Left ventricle myocardium inferior (tissue), 1 donor: ENCODE results near the gene ERCC5. TPM values are rescaled to one million over a fixed set of nuclear protein-coding genes. Genes with fewer than 3 reads are reported as not detected.

Experiments
- DNase-seq: peaks from one replicate; pipeline ENCODE4 v3.0.0-alpha.2; 2020
- H3K27ac ChIP-seq: fragments of 200-600 bp; replicated peaks from 2 replicates; pipeline ENCODE4 v1.8.0; 2021
- H3K27me3 ChIP-seq: fragments of 200-600 bp; 2 replicates; pipeline ENCODE4 v1.8.0; 2021; ENCODE audit warnings: low read depth
- H3K36me3 ChIP-seq: fragments of 200-600 bp; 2 replicates; pipeline ENCODE4 v1.8.0; 2021
- H3K4me1 ChIP-seq: fragments of 200-600 bp; 2 replicates; pipeline ENCODE4 v1.8.0; 2021
- H3K4me3 ChIP-seq: fragments of 200-600 bp; 2 replicates; pipeline ENCODE4 v1.8.0; 2021; ENCODE audit warnings: mild to moderate bottlenecking, moderate library complexity
- H3K9me3 ChIP-seq: fragments of 200-600 bp; replicated peaks from 2 replicates; pipeline ENCODE4 v1.8.0; 2021
- CTCF ChIP-seq: fragments of 200-600 bp; IDR thresholded peaks from 2 replicates; pipeline ENCODE4 v1.8.0; 2021; ENCODE audit warnings: antibody characterized with exemption, mild to moderate bottlenecking, borderline replicate concordance
- intact Hi-C: fragments of 100-400 bp; cut with micrococcal nuclease; formaldehyde crosslinking; loops from one replicate; pipeline ENCODE4 v1.11.0; 2022
- total RNA-seq: library from RNA; stranded (reverse); fragmentation: NEBNext Ultra II Directional; extraction: Animal tissue kit (Norgen Biotek cat#: 25700); gene quantifications from one replicate; pipeline ENCODE4 v1.2.1, GENCODE V29; 2021
- donor health status: DM: no; HTN: yes; CAD: no; lungs with severe emphysema.

ERCC5 gene
- total RNA-seq, 1 donor from 2014 or later, result 30.4 TPM

DNA sequence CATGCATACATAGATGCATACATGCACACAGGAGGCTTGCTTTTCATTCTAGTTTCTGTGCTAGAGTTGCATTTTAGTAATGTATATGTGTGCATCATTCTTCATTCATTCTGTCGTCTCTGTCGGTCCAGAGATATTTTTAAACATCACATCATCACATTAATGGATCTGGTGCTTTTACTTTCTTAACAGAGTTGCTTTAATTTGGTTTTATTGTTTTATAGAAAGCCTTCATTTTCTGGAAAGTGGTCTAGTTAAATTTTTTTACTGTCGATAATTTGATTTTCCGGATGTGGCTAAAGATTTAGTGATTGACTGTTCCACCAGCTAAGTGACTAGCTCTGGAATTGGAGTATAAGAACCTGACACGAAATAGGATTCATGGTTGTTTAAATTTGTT is 30.0 kb upstream of the ERCC5 start:
- Histone ChIP-seq H3K4me1 (peaks cover 36% of the 10 kb centered on the region), H3K27me3 (no peaks in the 10 kb centered on the region), H3K36me3 (peaks cover 67% of the 10 kb centered on the region), H3K27ac (no peak overlapping the region), H3K4me3 (no peak overlapping the region), H3K9me3 (peaks cover 12% of the 10 kb centered on the region)
- no peak for DNase-seq
- TF ChIP-seq CTCF, result no peak
- intact Hi-C loops, result no loop called here

- Histone ChIP-seq H3K4me3 (no peak overlapping the region), H3K27ac (no peak overlapping the region), H3K36me3 (peaks cover 67% of the 10 kb centered on the region), H3K4me1 (peaks cover 36% of the 10 kb centered on the region), H3K9me3 (peaks cover 2% of the 10 kb centered on the region), H3K27me3 (no peaks in the 10 kb centered on the region)
- intact Hi-C loops, result no loop called here
- TF ChIP-seq CTCF, result no peak
- no peak for DNase-seq
Observed at GRCh38 chr13:102816708-102817107, 29.1 kb upstream of the ERCC5 start.

GRCh38 chr13:102817241-102817640 is 28.6 kb upstream of the ERCC5 start:
- no peak overlapping the region for H3K27ac ChIP-seq
- H3K4me1 ChIP-seq, result peaks cover 34% of the 10 kb centered on the region
- no peaks in the 10 kb centered on the region for H3K9me3 ChIP-seq
- no peak for DNase-seq
- H3K4me3 ChIP-seq, result no peak overlapping the region
- no peaks in the 10 kb centered on the region for H3K27me3 ChIP-seq
- intact Hi-C loops, result no loop called here
- H3K36me3 ChIP-seq, result peaks cover 67% of the 10 kb centered on the region
- TF ChIP-seq CTCF, result no peak

GRCh38 chr13:102817907-102818306 is 27.9 kb upstream of the ERCC5 start:
- Histone ChIP-seq H3K4me1 (peaks cover 27% of the 10 kb centered on the region), H3K4me3 (no peak overlapping the region), H3K9me3 (no peaks in the 10 kb centered on the region), H3K36me3 (peaks cover 72% of the 10 kb centered on the region), H3K27ac (no peak overlapping the region), H3K27me3 (no peaks in the 10 kb centered on the region)
- no peak for TF ChIP-seq CTCF
- intact Hi-C loops, result no loop called here
- no peak for DNase-seq

- Histone ChIP-seq H3K27ac (no peak overlapping the region), H3K27me3 (no peaks in the 10 kb centered on the region), H3K4me1 (no peaks in the 10 kb centered on the region), H3K4me3 (no peak overlapping the region), H3K36me3 (peaks cover 76% of the 10 kb centered on the region), H3K9me3 (peaks cover 4% of the 10 kb centered on the region)
- intact Hi-C loops, result no loop called here
- no peak for TF ChIP-seq CTCF
- DNase-seq, result no peak
Observed at GRCh38 chr13:102825400-102825799, 20.4 kb upstream of the ERCC5 start.
